Right cardiac atrium (tissue), 5 donors: ENCODE results near the gene RASGEF1C. TPM values are rescaled to one million over a fixed set of nuclear protein-coding genes. Genes with fewer than 3 reads are reported as not detected.

Experiments used
- ATAC-seq, 2 donors: fragments of 200-7000 bp; cut with Tn5 transposase; one replicate each; pipeline versions ENCODE4 v1.8.0 to v1.9.1; 2020; ENCODE audit warnings: moderate library complexity in 2 of 2, mild to moderate bottlenecking in 1 of 2
- DNase-seq, 3 donors: peaks; one replicate each; pipeline ENCODE4 v3.0.0-alpha.2; 2020
- H3K27ac ChIP-seq: one replicate; pipeline ENCODE4 v1.5.1; 2013; ENCODE audit warnings: mild to moderate bottlenecking, low read length, control low read depth, moderate library complexity
- H3K27me3 ChIP-seq: one replicate; pipeline ENCODE4 v1.6.1; 2013; ENCODE audit not compliant: control insufficient read depth, insufficient read depth
- H3K4me1 ChIP-seq: one replicate; pipeline ENCODE4 v1.6.1; 2013; ENCODE audit warnings: low read length; ENCODE audit not compliant: control insufficient read depth, insufficient read depth
- H3K4me3 ChIP-seq: one replicate; pipeline ENCODE4 v1.5.1; 2013; ENCODE audit warnings: low read length, control low read depth
- H3K9me3 ChIP-seq: one replicate; pipeline ENCODE4 v1.6.1; 2013; ENCODE audit warnings: low read length; ENCODE audit not compliant: control insufficient read depth
- WGBS: extraction: QIAGEN DNeasy Blood & Tissue Kit; methylation state at CpG from one replicate; pipeline ENCODE4 v1.1.7; 2013; 5-methylcytosine and 5-hydroxymethylcytosine counted together
- intact Hi-C, 4 donors: fragments of 100-400 bp; cut with DNase I; formaldehyde crosslinking; loops; one replicate each; pipeline versions ENCODE4 v1.11.0 to v1.14.0; 2022 to 2023
- polyA plus RNA-seq: library from polyadenylated mRNA; stranded (reverse); fragments of 200-250 nt; gene quantifications from one replicate; pipeline ENCODE4 v1.2.3, GENCODE V29; 2013
- total RNA-seq, 4 donors: library from RNA; stranded (reverse); fragmentation: NEBNext Ultra II Directional; extraction: Animal tissue kit (Norgen Biotek cat#: 25700); gene quantifications; one replicate each; pipeline ENCODE4 v1.2.1, GENCODE V29; 2021
- donor health status: healthy with polysubstance abuse.
- donor health status: DM: no; HTN: yes; CAD: no.
- donor health status: DM: no; HTN: no; CAD: no.
- donor health status: DM: no; HTN: yes; CAD: no; lungs with severe emphysema.
- donor health status: DM: yes; HTN: yes; CAD: no.

Gene RASGEF1C
- total and polyA plus RNA-seq, 5 donors: 0.39 to 0.82 (median 0.54) TPM

- WGBS: 89% methylated on average over 23 of the region's 23 CpGs
- Histone ChIP-seq H3K4me1 (no peaks in the 10 kb centered on the region), H3K9me3 (no peaks in the 10 kb centered on the region), H3K4me3 (no peak overlapping the region), H3K27me3 (no peaks in the 10 kb centered on the region), H3K27ac (no peak overlapping the region)
- DNase-seq (peak in 1 of 3 donors; percentile 1), ATAC-seq (no peak)
- intact Hi-C loops: no loop called here
These were observed 95.2 kb downstream of the RASGEF1C start for GRCh38 chr5:180113660-180114303.

DNA sequence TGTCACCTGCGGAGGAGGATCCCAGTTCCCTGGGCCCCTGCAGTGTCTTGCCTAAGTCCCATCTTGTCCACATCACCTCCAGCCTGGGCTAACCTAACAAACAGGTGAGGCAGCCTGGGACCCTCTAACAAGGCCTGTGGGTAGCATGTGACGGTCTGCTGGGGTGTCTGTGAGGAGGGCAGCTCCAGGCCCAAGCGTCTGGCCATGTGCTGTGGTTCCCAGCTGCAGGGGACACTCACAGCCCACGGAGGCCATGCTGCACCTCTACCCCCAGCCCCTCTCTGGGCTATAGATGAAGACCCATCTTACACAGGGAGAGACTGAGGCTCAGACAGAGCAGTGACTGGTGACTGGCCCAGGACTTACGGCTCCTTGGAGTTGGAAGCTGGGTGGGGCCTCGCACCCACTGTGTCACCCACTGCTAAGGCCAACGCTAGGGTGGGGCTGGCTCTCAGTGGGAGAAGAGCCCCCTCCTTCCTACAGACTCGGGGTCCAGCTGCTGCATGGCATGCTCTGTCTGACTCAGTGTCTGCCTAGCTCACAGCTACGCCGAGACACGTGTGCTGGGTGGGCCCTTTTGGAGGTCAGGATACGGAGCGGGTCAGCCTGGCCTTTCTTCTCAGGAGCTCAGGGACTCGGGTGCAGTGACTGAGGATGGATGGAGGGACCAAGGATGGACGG is 96.7 kb downstream of the RASGEF1C start:
- Histone ChIP-seq H3K27me3 (no peaks in the 10 kb centered on the region), H3K9me3 (no peaks in the 10 kb centered on the region), H3K4me3 (no peak overlapping the region), H3K4me1 (no peaks in the 10 kb centered on the region), H3K27ac (no peak overlapping the region)
- 83% methylated on average over 15 of the region's 15 CpGs for WGBS
- DNase-seq (no peak), ATAC-seq (no peak)
- intact Hi-C loops: no loop called here

GRCh38 chr5:180111273-180112002 is 97.6 kb downstream of the RASGEF1C start:
- Histone ChIP-seq H3K9me3 (no peaks in the 10 kb centered on the region), H3K27me3 (no peaks in the 10 kb centered on the region), H3K4me1 (no peaks in the 10 kb centered on the region), H3K4me3 (no peak overlapping the region), H3K27ac (no peak overlapping the region)
- ATAC-seq: no peak
- no peak for DNase-seq
- WGBS: 86% methylated on average over 7 of the region's 7 CpGs
- intact Hi-C loops: no loop called here

DNA sequence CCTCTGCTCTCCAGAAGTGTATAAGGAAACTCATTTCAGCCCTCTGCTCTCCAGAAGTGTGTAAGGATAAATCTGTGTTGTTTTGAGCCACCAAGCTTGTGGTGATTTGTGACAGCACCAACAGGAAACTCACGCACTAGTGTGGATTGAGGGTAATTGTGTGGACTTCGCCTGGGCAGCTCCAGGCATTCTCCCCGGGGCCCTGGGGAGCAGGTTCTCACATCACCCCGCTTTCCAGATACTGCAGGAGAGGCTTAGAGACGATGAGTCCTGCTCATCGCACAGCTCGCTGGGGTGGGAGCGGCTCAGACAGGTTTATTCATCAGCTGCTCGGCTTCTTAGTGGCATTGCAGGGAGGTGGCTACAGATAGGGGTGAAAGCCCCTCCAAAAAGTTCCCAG is 99.1 kb downstream of the RASGEF1C start:
- no peaks in the 10 kb centered on the region for H3K9me3 ChIP-seq
- H3K4me3 ChIP-seq: no peak overlapping the region
- DNase-seq (no peak), ATAC-seq (no peak)
- no peaks in the 10 kb centered on the region for H3K27me3 ChIP-seq
- WGBS: 75% methylated on average over 9 of the region's 9 CpGs
- no peak overlapping the region for H3K27ac ChIP-seq
- H3K4me1 ChIP-seq: no peaks in the 10 kb centered on the region
- intact Hi-C loops: no loop called here

- WGBS: 99% methylated on average over 1 of the region's 1 CpG
- intact Hi-C loops: no loop called here
These were observed 102.0 kb downstream of the RASGEF1C start for GRCh38 chr5:180107005-180107404.

DNA sequence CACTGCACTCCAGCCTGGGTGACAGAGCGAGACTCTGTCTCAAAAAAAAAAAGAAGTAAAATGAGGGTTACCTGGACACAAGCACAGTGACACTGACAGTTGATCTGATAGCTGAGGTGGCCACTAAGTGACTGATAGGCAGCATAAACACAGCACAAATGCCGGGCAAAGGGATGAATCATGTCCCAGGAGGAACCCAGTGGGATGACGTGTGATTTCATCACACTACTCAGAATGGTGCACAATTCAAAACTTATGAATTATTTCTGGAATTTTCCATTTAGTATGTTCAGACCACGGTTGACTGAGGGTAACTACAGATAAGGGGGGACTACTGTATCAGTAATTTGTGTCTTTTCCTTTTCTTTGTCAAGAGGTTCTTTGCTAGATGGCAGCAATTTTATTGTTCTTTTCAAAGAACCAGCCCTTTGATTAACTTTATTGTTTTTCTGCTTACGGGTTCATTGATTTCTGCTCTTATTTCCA is 103.1 kb downstream of the RASGEF1C start:
- WGBS: 76% methylated on average over 5 of the region's 5 CpGs
- DNase-seq (no peak), ATAC-seq (no peak)
- Histone ChIP-seq H3K4me3 (no peak overlapping the region), H3K4me1 (no peaks in the 10 kb centered on the region), H3K9me3 (no peaks in the 10 kb centered on the region), H3K27me3 (no peaks in the 10 kb centered on the region), H3K27ac (no peak overlapping the region)
- intact Hi-C loops: no loop called here

More at GRCh38 chr5:180107005-180107404, 102.0 kb downstream of the RASGEF1C start:
- no peak overlapping the region for H3K27ac ChIP-seq
- no peaks in the 10 kb centered on the region for H3K27me3 ChIP-seq
- ATAC-seq (no peak), DNase-seq (no peak)
- no peak overlapping the region for H3K4me3 ChIP-seq
- H3K9me3 ChIP-seq: no peaks in the 10 kb centered on the region
- no peaks in the 10 kb centered on the region for H3K4me1 ChIP-seq

- no peak overlapping the region for H3K4me3 ChIP-seq
- no peaks in the 10 kb centered on the region for H3K27me3 ChIP-seq
- intact Hi-C loops: no loop called here
- H3K27ac ChIP-seq: no peak overlapping the region
- ATAC-seq: no peak
- no peaks in the 10 kb centered on the region for H3K4me1 ChIP-seq
- 94% methylated on average over 3 of the region's 3 CpGs for WGBS
- H3K9me3 ChIP-seq: no peaks in the 10 kb centered on the region
- no peak for DNase-seq
These were observed 104.9 kb downstream of the RASGEF1C start for GRCh38 chr5:180104168-180104530.

DNA sequence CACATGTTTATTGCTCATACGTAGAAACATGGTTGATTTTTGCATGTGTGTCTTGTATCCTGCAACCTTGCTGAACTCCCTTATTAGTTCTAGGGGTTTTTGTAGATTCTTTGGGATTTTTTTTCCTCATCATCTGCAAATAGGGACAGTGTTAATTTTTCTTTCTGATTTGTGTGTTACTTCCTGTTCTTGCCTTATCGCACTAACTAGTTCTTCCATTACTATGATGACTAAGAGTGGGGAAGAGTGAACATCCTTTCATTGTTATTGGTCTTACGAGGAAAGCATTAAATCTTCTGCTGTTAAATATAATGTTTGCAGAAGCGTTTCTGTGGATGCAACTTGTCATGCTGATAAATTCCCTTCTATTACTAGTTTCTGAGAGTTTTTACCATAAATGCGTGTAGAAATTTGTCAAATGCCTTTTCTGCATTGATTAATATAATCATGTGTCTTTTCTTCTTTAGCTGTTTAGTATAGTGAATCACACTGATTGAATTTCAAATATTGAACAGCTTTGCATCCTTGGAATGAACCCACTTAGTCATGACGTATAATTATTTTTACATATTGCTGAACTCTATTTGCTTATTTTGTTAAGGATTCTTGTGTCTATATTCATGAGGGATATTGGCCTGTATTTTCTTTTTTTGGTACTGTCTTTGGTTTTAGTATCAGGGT is 105.4 kb downstream of the RASGEF1C start:
- intact Hi-C loops: no loop called here
- Histone ChIP-seq H3K27ac (no peak overlapping the region), H3K4me3 (no peak overlapping the region), H3K27me3 (no peaks in the 10 kb centered on the region), H3K4me1 (no peaks in the 10 kb centered on the region), H3K9me3 (no peaks in the 10 kb centered on the region)
- 84% methylated on average over 6 of the region's 6 CpGs for WGBS
- ATAC-seq (no peak), DNase-seq (no peak)

DNA sequence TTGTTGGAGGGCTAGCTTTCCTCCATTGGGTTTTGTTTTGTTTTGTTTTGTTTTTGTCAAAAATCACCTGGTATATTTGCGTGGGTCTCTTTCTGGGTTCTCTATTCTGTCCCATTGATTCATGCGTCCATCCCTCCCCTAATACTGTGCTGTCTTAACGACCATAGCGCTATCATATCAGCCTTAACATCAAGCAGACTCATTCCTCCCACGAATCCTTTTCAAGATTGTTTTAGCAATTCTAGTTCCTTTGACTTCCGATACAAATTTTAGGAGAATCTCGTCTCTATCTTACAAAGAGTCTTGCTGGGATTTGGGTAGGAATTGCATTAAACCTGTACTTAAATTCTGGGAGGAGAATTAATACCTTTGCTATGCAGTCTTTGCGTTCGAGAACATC is 106.4 kb downstream of the RASGEF1C start:
- no peak overlapping the region for H3K27ac ChIP-seq
- 84% methylated on average over 9 of the region's 9 CpGs for WGBS
- no peak overlapping the region for H3K4me3 ChIP-seq
- no peaks in the 10 kb centered on the region for H3K4me1 ChIP-seq
- no peak for DNase-seq
- H3K9me3 ChIP-seq: no peaks in the 10 kb centered on the region
- no peaks in the 10 kb centered on the region for H3K27me3 ChIP-seq
- intact Hi-C loops: no loop called here
- no peak for ATAC-seq

DNA sequence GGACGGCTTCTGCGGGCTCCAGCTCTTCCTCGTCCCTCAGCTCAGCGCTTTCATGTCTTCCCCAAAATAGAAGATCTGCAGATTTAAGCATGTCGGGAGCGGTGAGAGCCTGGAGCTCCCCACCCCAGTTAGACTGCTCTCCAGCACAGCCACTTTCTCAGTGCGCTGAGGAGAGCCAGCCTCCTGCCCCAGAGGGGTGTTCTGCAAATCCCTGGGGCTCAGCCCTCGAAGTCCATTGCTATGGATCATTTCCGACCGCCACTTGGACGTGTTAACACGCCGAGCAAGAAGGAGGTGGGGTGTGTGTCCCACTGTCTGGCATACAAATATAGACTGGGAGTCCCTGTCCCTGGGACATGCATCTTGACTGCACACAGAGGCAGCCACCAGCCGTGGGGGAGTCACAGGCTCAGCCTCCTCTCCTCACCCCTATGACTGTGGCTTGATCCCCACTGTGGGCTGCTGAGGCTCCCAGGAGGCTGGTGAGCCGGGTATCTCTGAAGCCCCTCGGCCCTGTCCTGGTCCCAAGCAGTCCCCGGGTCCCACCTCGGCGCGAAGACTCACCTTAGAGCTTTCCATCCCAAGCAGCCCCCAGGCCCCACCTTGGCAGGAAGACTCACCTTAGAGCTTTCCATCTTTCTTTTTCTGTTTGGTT is 107.4 kb downstream of the RASGEF1C start:
- no peaks in the 10 kb centered on the region for H3K27me3 ChIP-seq

More for the DNA sequence above, 107.4 kb downstream of the RASGEF1C start:
- WGBS: 76% methylated on average over 20 of the region's 20 CpGs
- Histone ChIP-seq H3K4me3 (no peak overlapping the region), H3K27ac (no peak overlapping the region), H3K9me3 (no peaks in the 10 kb centered on the region), H3K4me1 (no peaks in the 10 kb centered on the region)
- DNase-seq (no peak), ATAC-seq (no peak)
- intact Hi-C loops: no loop called here
